ENCODE results near the gene DNAJC3. TPM values are rescaled to one million over a fixed set of nuclear protein-coding genes. Genes with fewer than 3 reads are reported as not detected.

DNAJC3 gene
- 10 to 100 TPM; 49.0 to 64.3 (median 51.7) TPM for total RNA-seq
- long read RNA-seq, full-length matches to known transcripts: 2 of 34 reads
- long read RNA-seq, partial matches to known transcripts: 21 of 34 reads
- long read RNA-seq, other reads (novel, unspliced or antisense): 11 of 34 reads

- ATAC-seq (peak; percentile 93 to 98 (median 95)), DNase-seq (peak; percentile 99 to 100 (median 99))
- peak; percentile 100 for TF ChIP-seq POLR2A (IDR thresholded peaks at IDR 0.05)
- TF ChIP-seq CTCF (IDR thresholded peaks at IDR 0.05): no peak
- Histone ChIP-seq H3K4me1 (peaks cover 0 to 47% (median 10%) of the 10 kb centered on the region in 4 donors), H3K36me3 (no peaks in the 10 kb centered on the region), H3K9me3 (no peaks in the 10 kb centered on the region), H3K4me3 (peak within 1 kb of the TSS; percentile 84 to 85 (median 85)), H3K27ac (peak within 1 kb of the TSS; percentile 91 to 94 (median 92)), H3K27me3 (no peaks in the 10 kb centered on the region)
- WGBS (ENCODE audit: insufficient coverage, low coverage, low lambda C conversion rate, missing lambda C conversion rate): 3% methylated on average over 7 of the region's 90 CpGs
- intact Hi-C loops (cut with DNase I): no loop called here
Measured at GRCh38 chr13:95676762-95677563, at the start of gene DNAJC3. Gene DNAJC3 (plus strand): TSS chr13:95677139. CDS start chr13:95677256, 117 bp downstream.

- H3K4me1 ChIP-seq: no peaks in the 10 kb centered on the region
- no peak overlapping the region for H3K27ac ChIP-seq
- TF ChIP-seq CTCF (IDR thresholded peaks at IDR 0.05) (no peak), POLR2A (IDR thresholded peaks at IDR 0.05) (no peak)
- ATAC-seq: no peak
- DNase-seq: no peak
- no peaks in the 10 kb centered on the region for H3K36me3 ChIP-seq
- WGBS (ENCODE audit: insufficient coverage, low coverage, low lambda C conversion rate, missing lambda C conversion rate): 88% methylated on average over 1 of the region's 1 CpG
- no peak overlapping the region for H3K4me3 ChIP-seq
- no peaks in the 10 kb centered on the region for H3K27me3 ChIP-seq
- H3K9me3 ChIP-seq: no peaks in the 10 kb centered on the region
- intact Hi-C loops (cut with DNase I): loop anchor here in 1 of 2 donors (10.0 kb wide), 1 partner anchor 197 kb away; no protein-coding TSS in a partner anchor
Measured at GRCh38 chr13:95627590-95627989, 49.3 kb upstream of the DNAJC3 start.

GRCh38 chr13:95628488-95628887 lies 48.5 kb upstream of the DNAJC3 start:
- H3K4me3 ChIP-seq: no peak overlapping the region
- H3K9me3 ChIP-seq: no peaks in the 10 kb centered on the region
- H3K27ac ChIP-seq: no peak overlapping the region
- H3K27me3 ChIP-seq: no peaks in the 10 kb centered on the region
- DNase-seq: no peak
- H3K4me1 ChIP-seq: no peaks in the 10 kb centered on the region
- no peaks in the 10 kb centered on the region for H3K36me3 ChIP-seq
- ATAC-seq: no peak
- 89% methylated on average over 1 of the region's 1 CpG for WGBS (ENCODE audit: insufficient coverage, low coverage, low lambda C conversion rate, missing lambda C conversion rate)
- TF ChIP-seq CTCF (IDR thresholded peaks at IDR 0.05) (no peak), POLR2A (IDR thresholded peaks at IDR 0.05) (no peak)
- intact Hi-C loops (cut with DNase I): loop anchor here in 1 of 2 donors (10.0 kb wide), 1 partner anchor 196 kb away; no protein-coding TSS in a partner anchor

GRCh38 chr13:95629071-95629470 lies 47.9 kb upstream of the DNAJC3 start:
- Histone ChIP-seq H3K27ac (no peak overlapping the region), H3K36me3 (no peaks in the 10 kb centered on the region), H3K9me3 (no peaks in the 10 kb centered on the region), H3K4me3 (no peak overlapping the region), H3K4me1 (no peaks in the 10 kb centered on the region), H3K27me3 (no peaks in the 10 kb centered on the region)
- intact Hi-C loops (cut with DNase I): loop anchor here in 1 of 2 donors (10.0 kb wide), 1 partner anchor 196 kb away; no protein-coding TSS in a partner anchor
- DNase-seq (no peak), ATAC-seq (no peak)
- TF ChIP-seq POLR2A (IDR thresholded peaks at IDR 0.05): no peak
- TF ChIP-seq CTCF (IDR thresholded peaks at IDR 0.05): no peak
- 56% methylated on average over 3 of the region's 4 CpGs for WGBS (ENCODE audit: insufficient coverage, low coverage, low lambda C conversion rate, missing lambda C conversion rate)

Measured in right lobe of liver (tissue), 6 donors.